HG02870 (cell line): ENCODE results near the gene RAP1GAP2.

Experiments used
- ATAC-seq: cut with Tn5 transposase; IDR thresholded peaks from one replicate; pipeline ENCODE4 v1.9.1; 2021; ENCODE audit warnings: mild to moderate bottlenecking, moderate library complexity; ENCODE audit not compliant: unreplicated experiment

RAP1GAP2 gene

DNA sequence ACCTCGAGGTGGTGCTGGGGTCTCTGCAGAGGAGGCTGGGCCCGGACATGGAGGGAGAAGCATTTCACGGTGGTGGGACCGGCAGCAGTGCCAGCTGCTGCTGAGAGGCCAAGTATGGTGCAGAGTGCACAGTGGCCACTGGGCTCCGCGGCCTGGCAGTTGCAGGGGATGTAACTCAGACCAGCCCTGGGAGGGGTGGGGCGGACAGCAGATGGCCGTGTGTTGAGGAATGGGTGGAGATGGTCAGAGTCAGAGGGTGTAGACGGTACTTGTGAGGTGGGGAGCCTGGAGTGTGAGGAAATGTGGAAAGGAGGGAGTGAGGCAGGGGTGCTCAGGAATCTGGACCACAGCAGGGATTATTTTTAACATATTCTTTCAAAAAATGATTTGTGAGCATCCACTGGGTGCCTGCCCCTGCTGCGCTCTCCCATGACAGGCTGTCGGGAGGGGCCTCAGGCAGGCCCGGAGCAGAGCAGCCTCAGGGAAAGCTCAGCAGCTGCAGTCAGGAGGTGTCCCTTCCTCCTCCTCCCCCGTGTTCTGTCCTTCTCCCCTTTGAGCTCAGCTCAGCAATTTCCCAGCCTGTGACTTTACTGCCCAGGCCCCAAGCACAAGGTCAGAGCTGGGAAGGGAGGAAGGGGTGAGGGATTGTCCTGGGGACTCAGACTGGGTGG, 113.1 kb downstream of the RAP1GAP2 start:
- no peak for ATAC-seq

- ATAC-seq = no peak
Measured at GRCh38 chr17:2909846-2910234, 113.6 kb downstream of the RAP1GAP2 start.

DNA sequence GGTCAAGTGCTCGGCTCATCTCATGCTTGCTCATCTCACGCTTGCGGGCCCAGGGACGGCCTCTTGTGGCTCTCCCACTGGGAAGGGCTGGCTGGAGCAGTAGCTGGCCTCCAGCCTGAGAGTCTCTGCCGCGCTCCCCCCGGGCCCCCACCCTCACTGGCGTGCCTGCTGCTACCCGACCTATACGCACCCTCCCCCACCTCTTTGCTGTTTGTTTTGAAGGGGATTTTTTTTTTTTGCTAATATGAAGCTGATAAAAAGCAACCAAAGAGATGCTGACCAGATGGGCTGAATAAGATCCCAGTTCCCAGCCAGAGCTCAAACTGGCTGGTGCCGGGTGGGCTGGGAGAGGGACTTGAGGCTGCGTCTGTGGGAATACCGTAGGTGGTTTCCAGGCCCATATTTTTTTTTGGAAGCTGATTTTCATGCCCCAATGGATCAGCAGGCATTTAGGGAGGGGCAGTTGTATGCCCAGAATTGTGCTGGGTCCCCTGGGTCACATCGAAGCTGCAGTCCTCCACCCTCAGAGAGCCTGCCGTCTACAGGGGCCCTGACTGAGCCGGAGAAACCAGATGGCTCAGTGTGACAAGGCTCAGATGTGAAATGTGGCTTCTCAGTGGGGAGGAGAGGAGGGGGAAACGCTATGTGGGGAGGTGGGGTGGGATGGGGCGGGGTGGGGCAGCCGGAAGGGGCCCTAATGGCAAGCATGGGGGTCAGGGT, 115.0 kb downstream of the RAP1GAP2 start:
- ATAC-seq = no peak

DNA sequence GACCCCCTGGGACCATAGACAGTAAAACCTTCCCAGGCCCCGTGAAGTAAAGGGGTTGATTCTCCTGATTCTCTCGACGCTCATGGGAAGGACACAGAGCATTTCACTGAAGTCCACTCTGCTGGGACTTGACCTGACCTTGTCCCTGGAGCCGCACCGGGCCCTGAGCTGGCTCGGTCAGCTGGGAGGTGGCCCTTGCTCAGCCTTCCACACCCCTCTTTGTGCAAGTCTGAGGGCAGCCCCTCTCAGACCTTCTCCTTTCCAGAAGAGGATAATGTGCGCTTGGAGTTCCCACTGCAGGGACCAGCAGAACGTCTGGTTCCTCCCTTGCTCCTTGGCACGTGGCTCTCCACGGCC, 115.5 kb downstream of the RAP1GAP2 start:
- ATAC-seq = no peak

DNA sequence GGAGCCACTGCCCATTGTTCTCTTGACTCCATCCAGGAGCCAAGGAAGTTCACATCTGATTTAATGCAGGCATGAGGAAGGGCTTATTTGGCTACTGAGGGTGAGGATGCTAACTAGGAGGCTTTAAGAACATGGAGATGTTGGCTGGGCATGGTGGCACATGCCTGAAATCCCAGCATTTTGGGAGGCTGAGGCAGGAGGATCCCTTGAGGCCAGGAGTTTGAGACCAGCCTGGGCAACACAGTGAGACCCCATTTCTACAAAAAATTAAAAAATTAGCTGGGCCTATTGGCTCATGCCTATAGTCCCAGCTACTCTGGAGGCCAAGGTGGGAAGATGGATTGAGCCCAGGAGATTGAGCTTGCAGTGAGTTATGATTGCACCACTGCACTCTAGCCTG, 116.5 kb downstream of the RAP1GAP2 start:
- ATAC-seq = no peak

DNA sequence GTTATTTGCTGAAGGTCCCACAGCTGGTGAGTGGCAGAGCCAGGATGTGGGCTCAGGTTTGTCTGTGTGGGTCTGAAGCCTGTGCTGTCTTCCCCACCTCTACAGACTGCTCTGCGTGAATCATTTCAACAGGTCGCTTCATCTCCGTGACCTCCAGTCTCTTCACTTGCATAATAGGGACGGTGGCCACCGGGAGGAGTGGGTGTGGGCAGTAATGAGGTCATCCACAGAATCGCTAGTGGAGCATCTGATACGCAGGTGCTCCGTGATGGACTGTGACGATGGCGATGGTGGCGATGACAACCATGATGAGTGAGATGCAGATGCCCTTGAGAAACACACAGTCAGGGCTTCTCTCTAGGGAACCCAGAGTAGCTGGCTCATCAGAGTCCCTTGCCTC, 120.2 kb downstream of the RAP1GAP2 start:
- no peak for ATAC-seq

DNA sequence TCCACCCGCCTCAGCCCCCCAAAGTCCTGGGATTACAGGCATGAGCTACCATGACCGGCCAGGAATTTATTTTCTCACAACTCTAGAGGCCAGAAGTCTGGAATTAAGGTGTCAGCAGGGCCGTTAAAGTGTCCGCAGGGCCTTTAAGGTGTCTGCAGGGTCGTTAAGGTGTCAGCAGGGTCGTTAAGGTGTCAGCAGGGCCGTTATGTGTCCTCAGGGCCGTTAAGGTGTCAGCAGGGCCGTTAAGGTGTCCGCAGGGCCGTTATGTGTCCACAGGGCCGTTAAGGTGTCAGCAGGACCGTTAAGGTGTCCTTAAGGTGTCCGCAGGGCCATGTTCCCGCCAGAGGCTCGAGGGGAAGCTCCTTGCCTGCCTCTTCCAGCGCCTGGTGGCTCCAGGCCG, 125.2 kb downstream of the RAP1GAP2 start:
- ATAC-seq = no peak

GRCh38 chr17:2924211-2924610, 128.0 kb downstream of the RAP1GAP2 start:
- ATAC-seq = no peak

- ATAC-seq = no peak
Measured at GRCh38 chr17:2925011-2925410, 128.8 kb downstream of the RAP1GAP2 start.

- no peak for ATAC-seq
Measured at GRCh38 chr17:2926019-2926650, 129.9 kb downstream of the RAP1GAP2 start.

DNA sequence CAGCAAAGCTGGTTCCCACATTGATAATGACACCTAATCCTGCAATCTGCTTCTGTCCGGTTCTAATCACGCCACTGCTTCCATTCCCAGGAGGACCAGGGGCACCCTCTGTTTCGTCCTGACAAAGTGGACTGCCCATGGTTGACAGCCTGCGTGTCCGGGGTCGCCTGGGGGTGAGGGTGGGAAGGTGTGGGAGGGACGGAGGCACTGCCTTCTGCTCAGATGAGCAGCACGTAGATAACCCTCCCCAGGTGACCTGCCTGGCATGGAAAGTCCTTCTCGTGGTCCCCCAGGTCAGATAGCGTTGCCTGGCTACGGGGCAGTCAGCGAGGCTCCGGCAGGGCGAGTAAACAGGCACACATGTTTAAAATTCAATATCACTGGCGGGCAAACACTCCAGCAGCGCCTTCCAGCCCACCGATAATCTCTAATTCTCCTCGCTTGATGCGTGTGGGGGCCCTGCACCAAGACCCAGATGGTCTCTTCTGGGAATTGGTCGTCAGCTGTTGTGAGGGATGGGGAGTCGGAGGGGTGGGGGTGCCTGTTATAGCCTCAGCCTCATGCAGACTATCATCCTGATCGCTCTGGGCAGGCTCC, 132.2 kb downstream of the RAP1GAP2 start:
- no peak for ATAC-seq

DNA sequence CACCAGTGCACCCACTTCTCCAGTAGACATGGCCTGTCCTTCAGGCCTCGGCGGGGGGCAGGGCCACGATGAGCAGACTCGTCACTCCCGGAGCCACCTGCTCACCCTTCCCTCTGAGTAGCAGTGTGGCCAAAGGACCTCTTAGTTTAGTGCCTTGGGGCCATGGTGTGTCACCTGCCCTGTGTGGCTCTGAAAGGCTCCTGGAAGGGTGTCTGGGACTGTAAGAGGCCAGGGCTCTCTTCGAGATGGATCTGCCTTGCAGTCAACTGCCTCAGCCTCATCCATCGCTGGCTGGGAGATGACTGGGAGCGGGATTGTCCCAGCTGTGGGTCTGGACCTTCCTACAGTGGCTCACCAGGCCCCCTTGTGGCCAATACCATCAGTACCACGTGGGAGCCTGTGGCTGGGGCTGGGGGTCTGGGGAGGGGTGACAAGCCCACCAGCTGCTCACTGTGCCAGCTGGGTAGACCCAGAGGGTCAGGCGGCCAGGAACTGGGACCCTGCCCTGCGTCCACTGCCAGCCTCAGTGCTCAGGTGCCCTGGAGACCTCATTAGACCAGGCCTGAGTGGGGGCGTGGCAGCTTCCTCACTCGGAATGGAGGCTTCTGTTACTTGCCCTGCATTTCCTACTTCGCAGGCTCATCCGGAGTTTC, 133.8 kb downstream of the RAP1GAP2 start:
- no peak for ATAC-seq

GRCh38 chr17:2931876-2932275, 135.6 kb downstream of the RAP1GAP2 start:
- no peak for ATAC-seq

GRCh38 chr17:2932946-2933345, 136.7 kb downstream of the RAP1GAP2 start:
- ATAC-seq = no peak

DNA sequence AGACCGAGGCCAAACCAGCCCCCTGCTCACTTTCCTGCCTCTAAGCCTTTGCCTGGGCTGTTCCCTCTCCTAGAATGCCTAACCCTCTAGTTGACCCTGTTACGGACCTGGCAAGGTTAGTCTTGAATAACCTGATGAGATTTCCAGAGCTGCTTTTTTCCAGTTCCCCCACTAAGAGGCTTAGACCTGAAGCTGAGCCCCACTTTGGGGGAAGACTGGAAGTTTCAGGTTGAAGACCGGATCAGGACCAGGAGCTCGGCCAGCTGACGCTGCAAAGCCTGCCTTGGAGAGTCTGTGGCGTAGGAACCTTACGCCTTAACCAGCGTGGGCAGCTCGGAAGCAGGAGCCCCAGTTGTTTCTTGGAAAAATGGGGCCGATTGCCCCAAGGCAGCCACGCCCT, 137.4 kb downstream of the RAP1GAP2 start:
- ATAC-seq = no peak

- ATAC-seq = no peak
Measured at GRCh38 chr17:2935632-2936031, 139.4 kb downstream of the RAP1GAP2 start.

DNA sequence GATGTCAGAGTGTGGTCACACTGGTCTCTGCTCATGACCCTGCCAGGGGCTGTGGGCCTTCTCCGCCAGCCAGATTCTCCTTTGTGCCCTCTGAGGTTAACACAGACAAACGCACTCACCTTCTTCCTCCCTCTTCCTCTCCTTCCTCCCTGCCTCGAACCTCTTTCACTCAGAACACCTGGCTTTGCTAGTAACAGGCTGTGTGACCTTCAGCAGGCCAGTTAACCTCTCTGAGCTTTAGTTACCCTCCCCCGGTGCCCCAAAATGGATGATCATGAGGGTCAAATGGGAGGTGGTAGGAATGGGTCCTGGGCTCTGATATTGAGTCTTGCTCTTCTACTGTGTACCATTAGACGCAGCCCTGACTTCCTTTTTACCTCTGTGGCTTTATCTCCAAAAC, 140.1 kb downstream of the RAP1GAP2 start:
- no peak for ATAC-seq

GRCh38 chr17:2936771-2937321, 140.6 kb downstream of the RAP1GAP2 start:
- ATAC-seq = no peak

GRCh38 chr17:2937331-2938003, 141.2 kb downstream of the RAP1GAP2 start:
- ATAC-seq = no peak

GRCh38 chr17:2939714-2940351, 143.6 kb downstream of the RAP1GAP2 start:
- ATAC-seq = no peak
